Lower leg skin (tissue), 4 donors: ENCODE measurements around the gene DNER. TPM values are rescaled to one million over a fixed set of nuclear protein-coding genes. Genes with fewer than 3 reads are reported as not detected.

Source experiments
- DNase-seq, 2 donors: peaks; one replicate each; pipeline ENCODE4 v3.0.0-alpha.2; 2019; ENCODE audit warnings: low spot score in 2 of 2
- H3K4me3 ChIP-seq: fragments of 200-600 bp; sonication (generic); 2 replicates; pipeline ENCODE4 v1.5.1; 2017; ENCODE audit warnings: mild to moderate bottlenecking, low read depth; ENCODE audit not compliant: poor library complexity, severe bottlenecking
- POLR2A ChIP-seq, 2 donors: fragments of 450-650 bp; IDR thresholded peaks; one replicate each; pipeline ENCODE4 v1.6.1; 2016 to 2017; ENCODE audit warnings: antibody characterized with exemption in 2 of 2, mild to moderate bottlenecking in 1 of 2, moderate library complexity in 1 of 2
- WGBS, 2 donors: methylation state at CpG; one replicate each; pipeline ENCODE4 v1.1.5; 2018; 5-methylcytosine and 5-hydroxymethylcytosine counted together
- intact Hi-C: fragments of 100-400 bp; cut with DNase I; formaldehyde crosslinking; loops from one replicate; pipeline ENCODE4 v1.15.0; 2023; ENCODE audit warnings: low total_unique reads
- total RNA-seq, 4 donors: library from RNA; depleted of rRNA; stranded (reverse); fragments of >200 nt; gene quantifications; one replicate each; pipeline ENCODE4 v1.1.0, GENCODE V29; 2016
- TF ChIP-seq, protein P1 (sequence below), 3 donors: fragments of 450-650 bp; IDR thresholded peaks; one replicate each; pipeline ENCODE4 v1.5.1; 2016; ENCODE audit warnings: antibody characterized with exemption in 3 of 3, mild to moderate bottlenecking in 3 of 3, moderate library complexity in 2 of 3

Gene DNER
- total RNA-seq, 4 donors from 2014 or later, result 2.8 to 20.1 (median 12.8) TPM

DNA sequence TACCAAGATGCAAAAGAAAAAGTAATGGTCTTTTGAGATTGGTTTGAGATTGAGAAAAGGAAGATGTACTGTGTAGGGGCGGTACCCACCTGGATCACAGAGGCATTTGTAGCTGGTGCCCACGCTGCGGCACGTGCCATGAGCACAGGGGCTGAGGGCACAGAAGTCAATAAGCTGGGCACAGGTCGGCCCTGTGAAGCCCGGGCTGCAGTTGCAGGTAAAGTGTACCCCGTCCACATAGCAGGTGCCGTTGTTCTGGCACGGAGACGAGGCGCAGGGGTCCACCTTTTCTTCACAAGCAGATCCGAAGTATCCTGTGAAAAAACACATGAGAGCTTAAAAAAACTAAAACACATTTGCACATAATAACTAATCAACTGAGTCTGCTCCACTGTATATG lies 267.1 kb downstream of the DNER start:
- intact Hi-C loops, result no loop called here
- 94 to 95% methylated on average over 12 of the region's 12 CpGs for WGBS, 2 donors
- no peak for TF ChIP-seq POLR2A (IDR thresholded peaks at IDR 0.05)
- TF ChIP-seq, protein P1, sequence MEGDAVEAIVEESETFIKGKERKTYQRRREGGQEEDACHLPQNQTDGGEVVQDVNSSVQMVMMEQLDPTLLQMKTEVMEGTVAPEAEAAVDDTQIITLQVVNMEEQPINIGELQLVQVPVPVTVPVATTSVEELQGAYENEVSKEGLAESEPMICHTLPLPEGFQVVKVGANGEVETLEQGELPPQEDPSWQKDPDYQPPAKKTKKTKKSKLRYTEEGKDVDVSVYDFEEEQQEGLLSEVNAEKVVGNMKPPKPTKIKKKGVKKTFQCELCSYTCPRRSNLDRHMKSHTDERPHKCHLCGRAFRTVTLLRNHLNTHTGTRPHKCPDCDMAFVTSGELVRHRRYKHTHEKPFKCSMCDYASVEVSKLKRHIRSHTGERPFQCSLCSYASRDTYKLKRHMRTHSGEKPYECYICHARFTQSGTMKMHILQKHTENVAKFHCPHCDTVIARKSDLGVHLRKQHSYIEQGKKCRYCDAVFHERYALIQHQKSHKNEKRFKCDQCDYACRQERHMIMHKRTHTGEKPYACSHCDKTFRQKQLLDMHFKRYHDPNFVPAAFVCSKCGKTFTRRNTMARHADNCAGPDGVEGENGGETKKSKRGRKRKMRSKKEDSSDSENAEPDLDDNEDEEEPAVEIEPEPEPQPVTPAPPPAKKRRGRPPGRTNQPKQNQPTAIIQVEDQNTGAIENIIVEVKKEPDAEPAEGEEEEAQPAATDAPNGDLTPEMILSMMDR (IDR thresholded peaks at IDR 0.05), result no peak
- no peak overlapping the region for H3K4me3 ChIP-seq
- DNase-seq, result no peak

DNA sequence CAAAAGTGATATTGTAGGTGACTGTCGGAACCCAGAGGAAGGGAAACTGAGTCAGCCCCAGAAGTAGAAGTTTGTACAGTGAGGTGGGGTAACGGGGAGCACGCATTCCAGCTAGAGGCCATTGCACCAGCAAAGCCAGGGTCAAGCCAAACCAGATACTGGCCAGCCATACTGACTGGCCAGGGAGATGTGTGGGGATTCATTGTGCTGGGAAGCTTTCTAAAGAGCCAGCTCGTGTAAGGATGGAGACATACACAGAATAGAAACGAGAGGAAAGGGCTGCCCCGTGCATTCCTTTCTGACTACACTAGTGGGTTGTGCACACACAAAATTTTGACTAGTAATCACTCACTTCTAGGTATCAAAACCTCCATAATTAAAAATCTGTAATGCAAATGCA lies 268.0 kb downstream of the DNER start:
- intact Hi-C loops, result no loop called here
- no peak for DNase-seq
- no peak overlapping the region for H3K4me3 ChIP-seq
- WGBS, 2 donors, result 75 to 77% methylated on average over 6 of the region's 6 CpGs
- TF ChIP-seq, protein P1 (IDR thresholded peaks at IDR 0.05), result no peak
- TF ChIP-seq POLR2A (IDR thresholded peaks at IDR 0.05), result no peak

DNA sequence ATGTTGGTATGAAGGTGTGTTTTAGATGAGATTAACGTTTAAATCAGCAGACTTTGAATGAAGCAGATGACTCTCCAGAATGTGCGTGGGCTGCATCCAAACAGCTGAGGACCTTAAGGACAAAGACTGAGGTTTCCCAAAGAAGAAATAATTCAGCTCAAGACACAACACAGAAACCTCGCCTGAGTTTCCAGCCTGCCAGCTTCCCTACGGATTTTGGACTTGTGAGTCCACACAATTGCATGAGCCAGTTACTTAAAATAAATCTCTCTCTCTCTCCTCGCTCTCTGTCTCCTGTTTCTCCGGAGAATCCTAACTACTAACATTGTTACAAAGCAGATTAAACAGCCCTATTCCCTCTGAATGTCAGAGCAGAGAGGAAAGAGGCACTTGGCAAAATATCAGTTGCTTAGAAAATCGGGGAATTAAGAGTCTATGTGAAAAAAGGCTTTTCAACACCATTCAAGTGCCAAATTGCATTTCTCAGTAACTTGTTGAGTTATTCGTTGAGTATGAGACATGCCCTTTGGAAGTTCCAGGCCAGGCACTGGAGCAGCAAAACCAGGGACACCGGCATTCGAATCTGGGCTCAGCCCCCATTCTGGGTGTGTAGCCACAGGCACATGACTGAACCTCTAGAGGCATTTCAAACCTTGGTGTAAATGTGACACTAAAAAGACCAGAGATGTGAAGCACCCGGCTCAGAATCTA lies 268.7 kb downstream of the DNER start:
- peak in 1 of 2 donors; percentile 44 for DNase-seq

DNA sequence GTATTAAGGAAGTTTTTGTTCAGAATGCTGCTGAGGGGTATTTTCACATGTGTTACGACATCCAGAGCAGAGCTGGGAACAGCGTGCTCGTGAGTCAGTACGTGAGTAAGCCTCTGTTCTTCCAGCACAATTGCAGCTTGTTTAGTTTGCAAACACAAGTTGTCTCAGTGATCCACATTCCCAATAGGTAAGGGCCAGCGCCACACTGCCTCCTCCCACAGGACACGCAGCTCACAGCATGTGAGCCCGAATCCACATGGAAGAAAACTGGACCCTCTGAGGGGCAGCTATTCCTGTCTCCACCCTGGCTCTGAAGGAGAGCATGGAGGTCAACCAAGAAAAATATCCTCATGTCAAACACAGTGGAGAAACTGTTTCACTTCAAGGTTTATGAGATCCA lies 269.3 kb downstream of the DNER start:
- 41 to 46% methylated on average over 7 of the region's 7 CpGs for WGBS, 2 donors
- DNase-seq, result peak; percentile 79 to 91

More for the DNA sequence above, 268.7 kb downstream of the DNER start:
- intact Hi-C loops, result no loop called here
- H3K4me3 ChIP-seq, result no peak overlapping the region
- WGBS, 2 donors, result 45 to 51% methylated on average over 11 of the region's 11 CpGs
- no peak for TF ChIP-seq POLR2A (IDR thresholded peaks at IDR 0.05)
- TF ChIP-seq, protein P1 (IDR thresholded peaks at IDR 0.05), result no peak

DNA sequence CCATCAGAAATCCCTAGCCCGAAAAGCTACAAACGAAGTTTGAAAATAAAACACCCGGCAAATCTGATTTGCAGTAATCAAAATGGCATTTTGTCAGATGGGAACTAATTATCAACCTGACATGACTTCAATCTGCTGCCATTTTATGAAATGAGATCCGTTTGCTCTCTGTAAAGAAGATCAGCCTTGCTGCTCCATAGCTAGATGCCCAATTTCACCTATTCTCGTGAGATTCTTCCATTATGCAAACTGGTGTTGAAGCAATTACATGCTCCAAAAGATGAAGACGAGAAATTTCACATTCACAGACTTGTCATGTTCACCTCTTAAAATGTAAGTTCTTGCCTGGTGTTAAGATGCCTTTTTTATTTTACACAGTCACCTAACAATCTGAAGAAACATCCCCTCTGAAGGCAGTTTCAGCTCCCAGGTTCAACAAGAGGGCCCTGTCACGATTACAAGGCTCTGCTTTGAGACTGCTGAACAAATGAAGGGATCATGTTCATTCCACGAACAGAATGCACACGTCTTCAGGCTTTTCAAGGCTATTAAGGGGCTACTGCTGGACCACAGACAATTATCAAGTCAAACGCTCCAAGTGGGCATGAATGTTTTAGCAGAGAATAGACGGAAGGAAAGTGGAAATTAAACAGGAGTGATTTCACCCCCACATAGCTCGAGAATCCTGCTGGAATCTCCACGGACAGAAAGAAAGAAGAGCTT lies 270.6 kb downstream of the DNER start:
- H3K4me3 ChIP-seq, result no peak overlapping the region
- DNase-seq, result no peak
- TF ChIP-seq, protein P1 (IDR thresholded peaks at IDR 0.05), result no peak
- no peak for TF ChIP-seq POLR2A (IDR thresholded peaks at IDR 0.05)
- intact Hi-C loops, result no loop called here
- WGBS, 2 donors, result 73 to 74% methylated on average over 13 of the region's 13 CpGs

More for the DNA sequence above, 269.3 kb downstream of the DNER start:
- TF ChIP-seq, protein P1 (IDR thresholded peaks at IDR 0.05), result no peak
- no peak for TF ChIP-seq POLR2A (IDR thresholded peaks at IDR 0.05)
- intact Hi-C loops, result no loop called here
- H3K4me3 ChIP-seq, result no peak overlapping the region
